Trophoblast cell (in vitro differentiated cells and primary cell): ENCODE results near the gene LDB2.

ENCODE experiments used
- DNase-seq, 2 donors: peaks; one replicate each; pipeline ENCODE4 v3.0.0-alpha.2; 2016
- H2AFZ ChIP-seq: 2 replicates; pipeline ENCODE4 v1.6.1; 2013; ENCODE audit warnings: low read length, moderate library complexity, mild to moderate bottlenecking; ENCODE audit not compliant: insufficient read depth, poor library complexity
- H2AK5ac ChIP-seq: 2 replicates; pipeline ENCODE4 v1.6.1; 2013; ENCODE audit warnings: mild to moderate bottlenecking, low read length
- H2BK120ac ChIP-seq: 2 replicates; pipeline ENCODE4 v1.6.1; 2013; ENCODE audit warnings: low read length, mild to moderate bottlenecking, moderate library complexity; ENCODE audit not compliant: insufficient read depth, poor library complexity
- H2BK12ac ChIP-seq: 2 replicates; pipeline ENCODE4 v1.6.1; 2013; ENCODE audit warnings: mild to moderate bottlenecking, low read length, moderate library complexity
- H2BK5ac ChIP-seq: 2 replicates; pipeline ENCODE4 v1.6.1; 2013; ENCODE audit warnings: low read length, low read depth, moderate library complexity, mild to moderate bottlenecking; ENCODE audit not compliant: poor library complexity
- H3K14ac ChIP-seq: 2 replicates; pipeline ENCODE4 v1.6.1; 2013; ENCODE audit warnings: mild to moderate bottlenecking, low read length
- H3K18ac ChIP-seq: 2 replicates; pipeline ENCODE4 v1.6.1; 2013; ENCODE audit warnings: mild to moderate bottlenecking, low read length
- H3K23ac ChIP-seq: 2 replicates; pipeline ENCODE4 v1.6.1; 2013; ENCODE audit warnings: low read length
- H3K27ac ChIP-seq: 2 replicates; pipeline ENCODE4 v1.5.1; 2013; ENCODE audit warnings: low read depth, mild to moderate bottlenecking, inconsistent platforms, low read length, moderate library complexity
- H3K27me3 ChIP-seq: 2 replicates; pipeline ENCODE4 v1.6.1; 2013; ENCODE audit warnings: inconsistent platforms, mild to moderate bottlenecking, low read length, moderate library complexity; ENCODE audit not compliant: insufficient read depth
- H3K36me3 ChIP-seq, 2 experiments: 1 replicate in 1 of 2; 2 replicates in 1 of 2; pipeline ENCODE4 v1.6.1; 2013; ENCODE audit warnings: low read length in 2 of 2, mild to moderate bottlenecking in 2 of 2, moderate library complexity in 1 of 2; ENCODE audit not compliant: insufficient read depth in 2 of 2, control insufficient read depth in 1 of 2
- H3K4ac ChIP-seq: 2 replicates; pipeline ENCODE4 v1.6.1; 2013; ENCODE audit warnings: low read depth, mild to moderate bottlenecking, low read length, moderate library complexity
- H3K4me1 ChIP-seq, 2 experiments: 1 replicate in 1 of 2; 2 replicates in 1 of 2; pipeline ENCODE4 v1.6.1; 2013; ENCODE audit warnings: low read length in 2 of 2, mild to moderate bottlenecking in 2 of 2, moderate library complexity in 1 of 2; ENCODE audit not compliant: insufficient read depth in 2 of 2, control insufficient read depth in 1 of 2
- H3K4me2 ChIP-seq: 2 replicates; pipeline ENCODE4 v1.6.1; 2013; ENCODE audit warnings: inconsistent platforms, mild to moderate bottlenecking, low read length, moderate library complexity
- H3K4me3 ChIP-seq: 2 replicates; pipeline ENCODE4 v1.5.1; 2013; ENCODE audit warnings: mild to moderate bottlenecking, low read depth, low read length, inconsistent platforms
- H3K79me1 ChIP-seq: one replicate; pipeline ENCODE4 v1.6.1; 2013; ENCODE audit warnings: low read length
- H3K79me2 ChIP-seq: 2 replicates; pipeline ENCODE4 v1.6.1; 2013; ENCODE audit warnings: low read length, mild to moderate bottlenecking; ENCODE audit not compliant: control insufficient read depth, insufficient read depth, poor library complexity
- H3K9ac ChIP-seq: 2 replicates; pipeline ENCODE4 v1.6.1; 2013; ENCODE audit warnings: mild to moderate bottlenecking, low read length
- H3K9me3 ChIP-seq: 2 replicates; pipeline ENCODE4 v1.6.1; 2013; ENCODE audit warnings: low read depth, mild to moderate bottlenecking, control low read depth, inconsistent platforms, low read length; ENCODE audit not compliant: insufficient read depth
- H4K12ac ChIP-seq: 2 replicates; pipeline ENCODE4 v1.6.1; 2013; ENCODE audit warnings: low read depth, mild to moderate bottlenecking, low read length, moderate library complexity
- H4K8ac ChIP-seq: 2 replicates; pipeline ENCODE4 v1.6.1; 2013; ENCODE audit warnings: low read depth, mild to moderate bottlenecking, low read length, moderate library complexity
- H4K91ac ChIP-seq: one replicate; pipeline ENCODE4 v1.6.1; 2013; ENCODE audit warnings: low read depth, mild to moderate bottlenecking, low read length, moderate library complexity
- WGBS: extraction: QIAGEN DNeasy Blood & Tissue Kit; methylation state at CpG from one replicate; pipeline ENCODE4 v1.1.7; 2013; ENCODE audit warnings: missing lambda C conversion rate; ENCODE audit not compliant: insufficient read length, insufficient coverage; ENCODE audit errors: extremely low coverage; 5-methylcytosine and 5-hydroxymethylcytosine counted together

The LDB2 gene

GRCh38 chr4:16692961-16693506, 205.4 kb downstream of the LDB2 start:
- Histone ChIP-seq H2AFZ (no peak overlapping the region), H3K9me3 (no peaks in the 10 kb centered on the region), H3K18ac (no peak overlapping the region), H2BK5ac (no peak overlapping the region), H2BK120ac (no peak overlapping the region), H4K12ac (no peak overlapping the region), H3K79me1 (no peaks in the 10 kb centered on the region), H2BK12ac (no peak overlapping the region), H3K79me2 (no peaks in the 10 kb centered on the region), H3K4me1 (peaks cover 5 to 12% of the 10 kb centered on the region in 2 experiments), H3K36me3 (no peaks in the 10 kb centered on the region), H3K9ac (no peak overlapping the region), H3K14ac (no peak overlapping the region), H4K91ac (no peak overlapping the region), H3K27me3 (no peaks in the 10 kb centered on the region), H3K27ac (no peak overlapping the region), H3K4me2 (no peak overlapping the region), H4K8ac (no peak overlapping the region), H3K23ac (no peak overlapping the region), H3K4me3 (no peak overlapping the region), H2AK5ac (no peak overlapping the region), H3K4ac (no peak overlapping the region)
- no CpG with 5 or more reads among the region's 9 CpGs for WGBS
- no peak for DNase-seq

- H3K27ac ChIP-seq, result no peak overlapping the region
- no peaks in the 10 kb centered on the region for H3K79me2 ChIP-seq
- no peaks in the 10 kb centered on the region for H3K79me1 ChIP-seq
- no peak overlapping the region for H3K18ac ChIP-seq
- no peak overlapping the region for H4K12ac ChIP-seq
- H3K4me2 ChIP-seq, result no peak overlapping the region
- H3K14ac ChIP-seq, result no peak overlapping the region
- H3K27me3 ChIP-seq, result no peaks in the 10 kb centered on the region
- H2AFZ ChIP-seq, result no peak overlapping the region
- no peak overlapping the region for H2BK120ac ChIP-seq
- H3K4ac ChIP-seq, result no peak overlapping the region
- no peak overlapping the region for H2AK5ac ChIP-seq
- WGBS, result no CpG with 5 or more reads among the region's 2 CpGs
- no peak overlapping the region for H2BK5ac ChIP-seq
- H2BK12ac ChIP-seq, result no peak overlapping the region
- DNase-seq, result no peak
- H3K4me1 ChIP-seq, result peaks cover 5 to 12% of the 10 kb centered on the region in 2 experiments
- no peak overlapping the region for H3K9ac ChIP-seq
- H4K8ac ChIP-seq, result no peak overlapping the region
- no peak overlapping the region for H4K91ac ChIP-seq
- no peak overlapping the region for H3K4me3 ChIP-seq
- no peaks in the 10 kb centered on the region for H3K36me3 ChIP-seq
- no peak overlapping the region for H3K23ac ChIP-seq
- no peaks in the 10 kb centered on the region for H3K9me3 ChIP-seq
Measured at GRCh38 chr4:16692524-16692923, 205.9 kb downstream of the LDB2 start.

- Histone ChIP-seq H3K79me2 (no peaks in the 10 kb centered on the region), H3K36me3 (no peaks in the 10 kb centered on the region), H2BK120ac (no peak overlapping the region), H3K79me1 (no peaks in the 10 kb centered on the region), H3K9me3 (no peaks in the 10 kb centered on the region), H3K4ac (no peak overlapping the region), H4K91ac (no peak overlapping the region), H2AFZ (no peak overlapping the region), H3K18ac (no peak overlapping the region), H3K23ac (no peak overlapping the region), H2BK5ac (no peak overlapping the region), H3K14ac (no peak overlapping the region), H3K27ac (no peak overlapping the region), H3K9ac (no peak overlapping the region), H3K27me3 (no peaks in the 10 kb centered on the region), H2AK5ac (no peak overlapping the region), H3K4me2 (no peak overlapping the region), H3K4me3 (no peak overlapping the region), H4K8ac (no peak overlapping the region), H2BK12ac (no peak overlapping the region), H3K4me1 (peaks cover 5 to 12% of the 10 kb centered on the region in 2 experiments), H4K12ac (no peak overlapping the region)
- no CpG with 5 or more reads among the region's 4 CpGs for WGBS
- DNase-seq, result no peak
Measured at GRCh38 chr4:16692046-16692445, 206.4 kb downstream of the LDB2 start.

- Histone ChIP-seq H3K27ac (no peak overlapping the region), H3K4me3 (no peak overlapping the region), H4K12ac (no peak overlapping the region), H3K9me3 (no peaks in the 10 kb centered on the region), H3K9ac (no peak overlapping the region), H2AFZ (no peak overlapping the region), H3K27me3 (no peaks in the 10 kb centered on the region), H3K23ac (no peak overlapping the region), H3K4me2 (no peak overlapping the region), H4K91ac (no peak overlapping the region), H3K79me2 (no peaks in the 10 kb centered on the region), H3K4ac (no peak overlapping the region), H3K36me3 (no peaks in the 10 kb centered on the region), H2AK5ac (no peak overlapping the region), H3K14ac (no peak overlapping the region), H2BK5ac (no peak overlapping the region), H2BK12ac (no peak overlapping the region), H3K18ac (no peak overlapping the region), H4K8ac (no peak overlapping the region), H3K4me1 (peaks cover 5 to 12% of the 10 kb centered on the region in 2 experiments), H2BK120ac (no peak overlapping the region), H3K79me1 (no peaks in the 10 kb centered on the region)
- no peak for DNase-seq
- no CpG with 5 or more reads among the region's 1 CpG for WGBS
Measured at GRCh38 chr4:16691450-16691849, 207.0 kb downstream of the LDB2 start.
